Fibroblast of upper back skin (primary cell): ENCODE data around the gene PIK3C2A.
"Not testable (repeated sequence)": the region's sequence is repeated elsewhere in the genome, so short reads cannot be mapped to it uniquely, and the experiment has no call there.

Source experiments
- DNase-seq: peaks from one replicate; pipeline ENCODE4 v3.0.0-alpha.2; 2013

PIK3C2A gene

GRCh38 chr11:17207317-17208256, at the start of gene PIK3C2A:
Gene PIK3C2A, minus strand, starts transcription at chr11:17207986. Its CDS starts 38,245 bp downstream, at chr11:17169741.
- DNase-seq: peak; percentile 92

- peak; percentile 67 for DNase-seq
These were observed 49.4 kb upstream of the PIK3C2A start for GRCh38 chr11:17257196-17257595.

- peak; percentile 95 for DNase-seq
These were observed 48.7 kb upstream of the PIK3C2A start for GRCh38 chr11:17256512-17256911.

GRCh38 chr11:17252704-17253103, 44.9 kb upstream of the PIK3C2A start:
- DNase-seq: no peak

GRCh38 chr11:17250561-17251350, 43.0 kb upstream of the PIK3C2A start:
- DNase-seq: peak; percentile 32

- no peak for DNase-seq
These were observed 36.3 kb upstream of the PIK3C2A start for GRCh38 chr11:17244046-17244445.

- DNase-seq: not testable (repeated sequence)
These were observed 35.2 kb upstream of the PIK3C2A start for GRCh38 chr11:17242954-17243353.

- no peak for DNase-seq
These were observed 33.0 kb upstream of the PIK3C2A start for GRCh38 chr11:17240780-17241179.

- DNase-seq: not testable (repeated sequence)
These were observed 32.1 kb upstream of the PIK3C2A start for GRCh38 chr11:17239927-17240326.

GRCh38 chr11:17238377-17238776, 30.6 kb upstream of the PIK3C2A start:
- DNase-seq: no peak

GRCh38 chr11:17233101-17233500, 25.3 kb upstream of the PIK3C2A start:
- DNase-seq: no peak

- no peak for DNase-seq
These were observed 23.4 kb upstream of the PIK3C2A start for GRCh38 chr11:17230867-17231851.

- DNase-seq: no peak
These were observed 21.8 kb upstream of the PIK3C2A start for GRCh38 chr11:17229481-17230152.

GRCh38 chr11:17228186-17228925, 20.6 kb upstream of the PIK3C2A start:
- not testable (repeated sequence) for DNase-seq

GRCh38 chr11:17224727-17225126, 16.9 kb upstream of the PIK3C2A start:
- no peak for DNase-seq

GRCh38 chr11:17221968-17222367, 14.2 kb upstream of the PIK3C2A start:
- peak; percentile 67 for DNase-seq

GRCh38 chr11:17219016-17219415, 11.2 kb upstream of the PIK3C2A start:
- DNase-seq: no peak

GRCh38 chr11:17218403-17218802, 10.6 kb upstream of the PIK3C2A start:
- no peak for DNase-seq

GRCh38 chr11:17217401-17217800, 9.6 kb upstream of the PIK3C2A start:
- DNase-seq: no peak

GRCh38 chr11:17214338-17214737, 6.6 kb upstream of the PIK3C2A start:
- no peak for DNase-seq

- no peak for DNase-seq
These were observed 3.5 kb upstream of the PIK3C2A start for GRCh38 chr11:17211286-17211685.
